Rectal smooth muscle tissue (tissue), 1 donor: ENCODE results near the gene FAM20A.
A peak's percentile ranks its signal among the peaks of the same experiment; 100 is the strongest.
"Not testable (repeated sequence)": the region's sequence is repeated elsewhere in the genome, so short reads cannot be mapped to it uniquely, and the experiment has no call there.

ENCODE experiments used
- H3K27ac ChIP-seq: one replicate; pipeline ENCODE4 v1.7.0; 2013; ENCODE audit warnings: low read depth, low read length, inconsistent platforms
- H3K27me3 ChIP-seq: one replicate; pipeline ENCODE4 v1.7.0; 2013; ENCODE audit warnings: low read length; ENCODE audit not compliant: control insufficient read depth, insufficient read depth
- H3K36me3 ChIP-seq: one replicate; pipeline ENCODE4 v1.7.0; 2013; ENCODE audit warnings: low read length; ENCODE audit not compliant: control insufficient read depth, insufficient read depth
- H3K4me1 ChIP-seq: one replicate; pipeline ENCODE4 v1.7.0; 2013; ENCODE audit warnings: low read length; ENCODE audit not compliant: control insufficient read depth, insufficient read depth
- H3K4me3 ChIP-seq: one replicate; pipeline ENCODE4 v1.7.0; 2013; ENCODE audit warnings: low read length
- H3K9ac ChIP-seq: one replicate; pipeline ENCODE4 v1.7.0; 2013; ENCODE audit warnings: low read length

The FAM20A gene

GRCh38 chr17:68518063-68518815 lies 82.9 kb downstream of the FAM20A start:
- Histone ChIP-seq H3K4me1 (peaks cover 20% of the 10 kb centered on the region), H3K4me3 (no peak overlapping the region)

GRCh38 chr17:68517605-68518004 lies 83.6 kb downstream of the FAM20A start:
- H3K36me3 ChIP-seq = peaks cover 12% of the 10 kb centered on the region
- H3K27me3 ChIP-seq, H3K9ac ChIP-seq, H3K27ac ChIP-seq, H3K4me3 ChIP-seq: not testable (repeated sequence)
- peaks cover 21% of the 10 kb centered on the region for H3K4me1 ChIP-seq

More at GRCh38 chr17:68518063-68518815, 82.9 kb downstream of the FAM20A start:
- Histone ChIP-seq H3K9ac (no peak overlapping the region), H3K27ac (no peak overlapping the region), H3K27me3 (no peaks in the 10 kb centered on the region), H3K36me3 (peaks cover 12% of the 10 kb centered on the region)

- Histone ChIP-seq H3K9ac (no peak overlapping the region), H3K4me1 (peaks cover 21% of the 10 kb centered on the region), H3K27ac (no peak overlapping the region), H3K36me3 (peaks cover 12% of the 10 kb centered on the region), H3K27me3 (no peaks in the 10 kb centered on the region), H3K4me3 (no peak overlapping the region)
These were observed 84.4 kb downstream of the FAM20A start for GRCh38 chr17:68516732-68517131.

GRCh38 chr17:68514831-68515635 lies 86.1 kb downstream of the FAM20A start:
- H3K36me3 ChIP-seq = peaks cover 12% of the 10 kb centered on the region
- H3K4me1 ChIP-seq = peaks cover 21% of the 10 kb centered on the region
- H3K4me3 ChIP-seq = peak overlapping the region; percentile 9
- peak overlapping the region; percentile 16 for H3K27ac ChIP-seq
- H3K27me3 ChIP-seq = no peaks in the 10 kb centered on the region
- no peak overlapping the region for H3K9ac ChIP-seq

GRCh38 chr17:68513932-68514331 lies 87.2 kb downstream of the FAM20A start:
- no peaks in the 10 kb centered on the region for H3K27me3 ChIP-seq
- peak overlapping the region; percentile 97 for H3K27ac ChIP-seq
- peaks cover 12% of the 10 kb centered on the region for H3K36me3 ChIP-seq
- H3K4me3 ChIP-seq = peak overlapping the region; percentile 87
- H3K4me1 ChIP-seq = peaks cover 21% of the 10 kb centered on the region
- H3K9ac ChIP-seq = no peak overlapping the region

- Histone ChIP-seq H3K4me3 (peak overlapping the region; percentile 87), H3K27me3 (no peaks in the 10 kb centered on the region), H3K4me1 (peaks cover 21% of the 10 kb centered on the region), H3K9ac (peak overlapping the region; percentile 63), H3K27ac (peak overlapping the region; percentile 97), H3K36me3 (peaks cover 10% of the 10 kb centered on the region)
These were observed 88.2 kb downstream of the FAM20A start for GRCh38 chr17:68512960-68513474.

GRCh38 chr17:68512247-68512959 lies 88.8 kb downstream of the FAM20A start, which contains the start of gene PRKAR1A:
Gene PRKAR1A (plus strand): TSS chr17:68512430. CDS start chr17:68515400, 2,970 bp downstream.
- H3K36me3 ChIP-seq = peaks cover 5% of the 10 kb centered on the region
- peak within 1 kb of the TSS; percentile 87 for H3K4me3 ChIP-seq
- H3K4me1 ChIP-seq = peaks cover 21% of the 10 kb centered on the region
- H3K27me3 ChIP-seq = no peaks in the 10 kb centered on the region
- H3K27ac ChIP-seq = peak within 1 kb of the TSS; percentile 97
- peak within 1 kb of the TSS; percentile 95 for H3K9ac ChIP-seq

GRCh38 chr17:68511671-68512246 lies 89.4 kb downstream of the FAM20A start:
- Histone ChIP-seq H3K4me1 (peaks cover 21% of the 10 kb centered on the region), H3K27ac (peak overlapping the region; percentile 97), H3K9ac (peak overlapping the region; percentile 95), H3K36me3 (peaks cover 2% of the 10 kb centered on the region), H3K4me3 (peak overlapping the region; percentile 87), H3K27me3 (no peaks in the 10 kb centered on the region)

- Histone ChIP-seq H3K27ac (peak overlapping the region; percentile 97), H3K4me1 (peaks cover 21% of the 10 kb centered on the region), H3K27me3 (no peaks in the 10 kb centered on the region), H3K36me3 (peaks cover 2% of the 10 kb centered on the region), H3K9ac (no peak overlapping the region), H3K4me3 (peak overlapping the region; percentile 87)
These were observed 89.9 kb downstream of the FAM20A start for GRCh38 chr17:68511254-68511670.

GRCh38 chr17:68509141-68510057 lies 91.8 kb downstream of the FAM20A start:
- Histone ChIP-seq H3K27ac (no peak overlapping the region), H3K9ac (no peak overlapping the region), H3K27me3 (no peaks in the 10 kb centered on the region), H3K4me1 (peaks cover 11% of the 10 kb centered on the region), H3K36me3 (no peaks in the 10 kb centered on the region), H3K4me3 (no peak overlapping the region)

GRCh38 chr17:68507576-68507975 lies 93.6 kb downstream of the FAM20A start:
- Histone ChIP-seq H3K4me3 (no peak overlapping the region), H3K27me3 (no peaks in the 10 kb centered on the region), H3K9ac (no peak overlapping the region), H3K4me1 (no peaks in the 10 kb centered on the region), H3K27ac (no peak overlapping the region), H3K36me3 (no peaks in the 10 kb centered on the region)
